ENCODE results near the gene VEPH1.

VEPH1 gene

GRCh38 chr3:157469561-157470294 lies 33.5 kb downstream of the VEPH1 start:
- DNase-seq (ENCODE audit: low read depth in 2 of 2), result peak in 1 of 2 donors; percentile 16
- no peak for TF ChIP-seq CTCF (IDR thresholded peaks at IDR 0.05; ENCODE audit: low read depth, low read length)
- no peak overlapping the region for H3K4me3 ChIP-seq (replicated peaks in 1 of 2; ENCODE audit: low read depth in 2 of 2, low read length in 2 of 2)

- DNase-seq (ENCODE audit: low read depth in 2 of 2), result peak; percentile 50 to 72
- no peak for TF ChIP-seq CTCF (IDR thresholded peaks at IDR 0.05; ENCODE audit: low read depth, low read length)
- H3K4me3 ChIP-seq (replicated peaks in 1 of 2; ENCODE audit: low read depth in 2 of 2, low read length in 2 of 2), result no peak overlapping the region
Observed at GRCh38 chr3:157467200-157467599, 36.0 kb downstream of the VEPH1 start.

GRCh38 chr3:157465741-157466140 lies 37.5 kb downstream of the VEPH1 start:
- no peak for TF ChIP-seq CTCF (IDR thresholded peaks at IDR 0.05; ENCODE audit: low read depth, low read length)
- no peak for DNase-seq (ENCODE audit: low read depth in 2 of 2)

GRCh38 chr3:157464321-157464720 lies 38.9 kb downstream of the VEPH1 start:
- TF ChIP-seq CTCF (IDR thresholded peaks at IDR 0.05; ENCODE audit: low read depth, low read length), result no peak
- no peak overlapping the region for H3K4me3 ChIP-seq (replicated peaks in 1 of 2; ENCODE audit: low read depth in 2 of 2, low read length in 2 of 2)
- peak in 1 of 2 donors; percentile 16 for DNase-seq (ENCODE audit: low read depth in 2 of 2)

More at GRCh38 chr3:157465741-157466140, 37.5 kb downstream of the VEPH1 start:
- H3K4me3 ChIP-seq (replicated peaks in 1 of 2; ENCODE audit: low read depth in 2 of 2, low read length in 2 of 2), result no peak overlapping the region

- TF ChIP-seq CTCF (IDR thresholded peaks at IDR 0.05; ENCODE audit: low read depth, low read length), result no peak
- no peak for DNase-seq (ENCODE audit: low read depth in 2 of 2)
- H3K4me3 ChIP-seq (replicated peaks in 1 of 2; ENCODE audit: low read depth in 2 of 2, low read length in 2 of 2), result no peak overlapping the region
Observed at GRCh38 chr3:157463816-157464215, 39.4 kb downstream of the VEPH1 start.

- DNase-seq (ENCODE audit: low read depth in 2 of 2), result peak in 1 of 2 donors; percentile 71
- no peak overlapping the region for H3K4me3 ChIP-seq (replicated peaks in 1 of 2; ENCODE audit: low read depth in 2 of 2, low read length in 2 of 2)
- no peak for TF ChIP-seq CTCF (IDR thresholded peaks at IDR 0.05; ENCODE audit: low read depth, low read length)
Observed at GRCh38 chr3:157460253-157460652, 43.0 kb downstream of the VEPH1 start.

GRCh38 chr3:157459706-157460105 lies 43.5 kb downstream of the VEPH1 start:
- TF ChIP-seq CTCF (IDR thresholded peaks at IDR 0.05; ENCODE audit: low read depth, low read length), result no peak
- DNase-seq (ENCODE audit: low read depth in 2 of 2), result no peak
- no peak overlapping the region for H3K4me3 ChIP-seq (replicated peaks in 1 of 2; ENCODE audit: low read depth in 2 of 2, low read length in 2 of 2)
